Stimulated activated CD8-positive, alpha-beta memory T cell treated with anti-CD3 and anti-CD28 coated beads, Interleukin-7, amount 100 ng/mL, for 24 hours (primary cell): Measurements from ENCODE around the gene PDE4B.
"Not testable (repeated sequence)": the region's sequence is repeated elsewhere in the genome, so short reads cannot be mapped to it uniquely, and the experiment has no call there.

Experiments used
- DNase-seq: peaks from one replicate; pipeline ENCODE4 v3.0.0-alpha.2; 2020; ENCODE audit warnings: low read depth

PDE4B gene

GRCh38 chr1:65953170-65953569 lies 160.5 kb downstream of the PDE4B start:
- no peak for DNase-seq

- DNase-seq, result no peak
These were observed 162.4 kb downstream of the PDE4B start for GRCh38 chr1:65955071-65955470.

- DNase-seq, result no peak
These were observed 162.8 kb downstream of the PDE4B start for GRCh38 chr1:65955503-65955902.

- no peak for DNase-seq
These were observed 166.1 kb downstream of the PDE4B start for GRCh38 chr1:65958561-65959350.

GRCh38 chr1:65959896-65960567 lies 167.3 kb downstream of the PDE4B start:
- DNase-seq, result no peak

GRCh38 chr1:65963156-65963888 lies 170.6 kb downstream of the PDE4B start:
- no peak for DNase-seq

- no peak for DNase-seq
These were observed 171.4 kb downstream of the PDE4B start for GRCh38 chr1:65964123-65964522.

- no peak for DNase-seq
These were observed 172.7 kb downstream of the PDE4B start for GRCh38 chr1:65965112-65965996.

- DNase-seq, result not testable (repeated sequence)
These were observed 174.8 kb downstream of the PDE4B start for GRCh38 chr1:65967492-65967891.

GRCh38 chr1:65971547-65971946 lies 178.9 kb downstream of the PDE4B start:
- DNase-seq, result no peak

- DNase-seq, result no peak
These were observed 183.0 kb downstream of the PDE4B start for GRCh38 chr1:65975708-65976107.

GRCh38 chr1:65979136-65980044 lies 186.7 kb downstream of the PDE4B start:
- DNase-seq, result no peak

GRCh38 chr1:65980237-65980636 lies 187.5 kb downstream of the PDE4B start:
- DNase-seq, result no peak

- no peak for DNase-seq
These were observed 190.8 kb downstream of the PDE4B start for GRCh38 chr1:65983500-65983899.

- DNase-seq, result no peak
These were observed 192.8 kb downstream of the PDE4B start for GRCh38 chr1:65985393-65986066.

- no peak for DNase-seq
These were observed 193.5 kb downstream of the PDE4B start for GRCh38 chr1:65986146-65986545.

- no peak for DNase-seq
These were observed 197.5 kb downstream of the PDE4B start for GRCh38 chr1:65990161-65990560.

GRCh38 chr1:65991694-65992093 lies 199.0 kb downstream of the PDE4B start:
- no peak for DNase-seq

- no peak for DNase-seq
These were observed 199.6 kb downstream of the PDE4B start for GRCh38 chr1:65992165-65992821.

- DNase-seq, result no peak
These were observed 200.2 kb downstream of the PDE4B start for GRCh38 chr1:65992831-65993271.
